Neural cell (in vitro differentiated cells): Measurements from ENCODE around the gene SLC10A3. TPM values are rescaled to one million over a fixed set of nuclear protein-coding genes. Genes with fewer than 3 reads are reported as not detected.

Source experiments
- H2AFZ ChIP-seq: fragments of 200-600, 300-800 bp; sonication (generic), shearing (Covaris generic); 2 replicates; pipeline ENCODE4 v1.6.0; 2014; ENCODE audit warnings: low read depth, mild to moderate bottlenecking, antibody characterized with exemption, low read length, moderate library complexity
- H3F3A ChIP-seq: fragments of 200-600 bp; shearing (Covaris generic); 2 replicates; pipeline ENCODE4 v1.6.1; 2016; ENCODE audit warnings: mild to moderate bottlenecking, moderate library complexity, mixed read lengths, antibody characterized with exemption, low read length; ENCODE audit not compliant: insufficient read depth, poor library complexity, severe bottlenecking
- H3K27ac ChIP-seq: fragments of 200-600, 300-800 bp; sonication (generic), shearing (Covaris generic); 2 replicates; pipeline ENCODE4 v1.5.1; 2014; ENCODE audit warnings: mild to moderate bottlenecking, low read length, moderate library complexity
- H3K27me3 ChIP-seq: fragments of 300-800, 200-600 bp; sonication (generic), shearing (Covaris generic); 2 replicates; pipeline ENCODE4 v1.6.0; 2014; ENCODE audit warnings: mild to moderate bottlenecking, low read depth, low read length, moderate library complexity; ENCODE audit not compliant: insufficient read depth
- H3K36me3 ChIP-seq: fragments of 300-800, 200-600 bp; sonication (generic), shearing (Covaris generic); 2 replicates; pipeline ENCODE4 v1.5.1; 2014; ENCODE audit warnings: mild to moderate bottlenecking, antibody characterized with exemption, low read length, moderate library complexity; ENCODE audit not compliant: insufficient read depth
- H3K4me2 ChIP-seq: fragments of 300-800, 200-600 bp; sonication (generic), shearing (Covaris generic); 2 replicates; pipeline ENCODE4 v1.6.0; 2014; ENCODE audit warnings: mild to moderate bottlenecking, low read length
- H3K4me3 ChIP-seq: fragments of 300-800, 200-600 bp; sonication (generic), shearing (Covaris generic); 2 replicates; pipeline ENCODE4 v1.5.1; 2014; ENCODE audit warnings: mild to moderate bottlenecking, low read length, moderate library complexity
- H3K79me2 ChIP-seq: fragments of 200-600 bp; shearing (Covaris generic); replicated peaks from 2 replicates; pipeline ENCODE4 v1.6.0; 2014; ENCODE audit warnings: mild to moderate bottlenecking, low read length, moderate library complexity; ENCODE audit not compliant: insufficient read depth
- H3K9ac ChIP-seq: fragments of 300-800, 200-600 bp; sonication (generic), shearing (Covaris generic); 2 replicates; pipeline ENCODE4 v1.6.1; 2016; ENCODE audit warnings: mild to moderate bottlenecking, low read length, mixed read lengths
- H3K9me2 ChIP-seq: fragments of 200-600 bp; shearing (Covaris generic); 2 replicates; pipeline ENCODE4 v1.6.1; 2016; ENCODE audit warnings: mild to moderate bottlenecking, low read length, mixed read lengths; ENCODE audit not compliant: insufficient read depth
- H3K9me3 ChIP-seq: fragments of 200-600, 300-800 bp; sonication (generic), shearing (Covaris generic); 2 replicates; pipeline ENCODE4 v1.6.1; 2016; ENCODE audit warnings: mild to moderate bottlenecking, mixed run types, low read length, moderate library complexity, mixed read lengths
- H4K20me1 ChIP-seq: fragments of 200-600 bp; shearing (Covaris generic); 2 replicates; pipeline ENCODE4 v1.6.1; 2016; ENCODE audit warnings: mild to moderate bottlenecking, mixed run types; ENCODE audit not compliant: insufficient read depth
- EP300 ChIP-seq: fragments of 450-650 bp; conservative IDR thresholded peaks from 2 replicates; pipeline ENCODE4 v1.6.1; 2014; ENCODE audit warnings: antibody characterized with exemption, mild to moderate bottlenecking, moderate library complexity; ENCODE audit not compliant: poor library complexity, severe bottlenecking
- EZH2 ChIP-seq: fragments of 200-600, 300-800 bp; shearing (Covaris generic), sonication (generic); IDR thresholded peaks from 2 replicates; pipeline ENCODE4 v1.6.1; 2014; ENCODE audit warnings: antibody characterized with exemption, low read length, borderline replicate concordance, mild to moderate bottlenecking; ENCODE audit not compliant: insufficient read depth, poor library complexity, severe bottlenecking
- MXI1 ChIP-seq: fragments of 450-650 bp; conservative IDR thresholded peaks from 2 replicates; pipeline ENCODE4 v1.6.1; 2014; ENCODE audit warnings: antibody characterized with exemption, mild to moderate bottlenecking; ENCODE audit not compliant: poor library complexity, severe bottlenecking
- POLR2AphosphoS5 ChIP-seq: IDR thresholded peaks from 2 replicates; pipeline ENCODE4 v1.6.1; 2012
- RAD21 ChIP-seq: fragments of 450-650 bp; conservative IDR thresholded peaks from 2 replicates; pipeline ENCODE4 v1.6.1; 2014; ENCODE audit warnings: antibody characterized with exemption, mild to moderate bottlenecking, moderate library complexity
- SMC3 ChIP-seq: fragments of 450-650 bp; conservative IDR thresholded peaks from 2 replicates; pipeline ENCODE4 v1.6.1; 2014; ENCODE audit warnings: antibody characterized with exemption, mild to moderate bottlenecking, moderate library complexity; ENCODE audit not compliant: poor library complexity
- TAF1 ChIP-seq: IDR thresholded peaks from 2 replicates; pipeline ENCODE4 v1.6.1; 2012; ENCODE audit warnings: low read depth
- polyA plus RNA-seq: library from polyadenylated mRNA; depleted of rRNA; stranded (reverse); fragments of >200 nt; gene quantifications from 2 replicates; pipeline ENCODE4 v1.2.3, GENCODE V29; 2014
- TF ChIP-seq, protein P1 (sequence below): IDR thresholded peaks from 2 replicates; pipeline ENCODE4 v1.6.1; 2012; ENCODE audit warnings: borderline replicate concordance
- TF ChIP-seq, protein P2 (sequence below): fragments of 450-650 bp; IDR thresholded peaks from 2 replicates; pipeline ENCODE4 v1.5.1; 2014; ENCODE audit warnings: antibody characterized with exemption, mild to moderate bottlenecking, moderate library complexity; ENCODE audit not compliant: poor library complexity, severe bottlenecking

Gene SLC10A3
- polyA plus RNA-seq, 1 donor from 2014 or later, result 2.7 TPM

DNA sequence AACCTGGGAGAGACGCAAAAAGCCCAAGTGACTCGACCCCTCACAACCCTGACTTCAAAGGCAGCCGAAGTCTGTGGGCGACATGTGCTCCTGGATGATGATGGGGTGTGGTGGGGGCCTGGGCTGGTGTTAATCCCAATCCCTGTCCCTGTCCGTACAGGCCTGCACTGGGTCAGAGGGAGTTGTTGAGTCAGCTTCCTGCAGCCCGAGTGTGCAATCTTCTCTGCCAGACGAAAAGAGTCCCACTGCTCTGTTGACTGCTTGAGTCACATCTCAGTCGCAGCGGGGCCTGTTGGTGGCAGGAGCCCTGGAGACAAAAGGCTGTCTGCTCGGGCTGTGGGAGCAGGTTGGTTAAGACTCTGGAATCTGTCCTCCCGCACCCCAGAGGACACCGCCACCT lies 15.3 kb upstream of the SLC10A3 start:
- Histone ChIP-seq H2AFZ (no peak overlapping the region), H3K9ac (no peak overlapping the region), H3K36me3 (no peaks in the 10 kb centered on the region), H3K4me2 (no peak overlapping the region), H3F3A (no peaks in the 10 kb centered on the region), H3K4me3 (no peak overlapping the region), H4K20me1 (no peaks in the 10 kb centered on the region), H3K9me2 (no peaks in the 10 kb centered on the region), H3K79me2 (no peaks in the 10 kb centered on the region), H3K9me3 (no peaks in the 10 kb centered on the region), H3K27ac (no peak overlapping the region), H3K27me3 (no peaks in the 10 kb centered on the region)
- no peak for TF ChIP-seq EP300
- TF ChIP-seq TAF1, result no peak
- TF ChIP-seq POLR2AphosphoS5, result no peak
- TF ChIP-seq, protein P1, sequence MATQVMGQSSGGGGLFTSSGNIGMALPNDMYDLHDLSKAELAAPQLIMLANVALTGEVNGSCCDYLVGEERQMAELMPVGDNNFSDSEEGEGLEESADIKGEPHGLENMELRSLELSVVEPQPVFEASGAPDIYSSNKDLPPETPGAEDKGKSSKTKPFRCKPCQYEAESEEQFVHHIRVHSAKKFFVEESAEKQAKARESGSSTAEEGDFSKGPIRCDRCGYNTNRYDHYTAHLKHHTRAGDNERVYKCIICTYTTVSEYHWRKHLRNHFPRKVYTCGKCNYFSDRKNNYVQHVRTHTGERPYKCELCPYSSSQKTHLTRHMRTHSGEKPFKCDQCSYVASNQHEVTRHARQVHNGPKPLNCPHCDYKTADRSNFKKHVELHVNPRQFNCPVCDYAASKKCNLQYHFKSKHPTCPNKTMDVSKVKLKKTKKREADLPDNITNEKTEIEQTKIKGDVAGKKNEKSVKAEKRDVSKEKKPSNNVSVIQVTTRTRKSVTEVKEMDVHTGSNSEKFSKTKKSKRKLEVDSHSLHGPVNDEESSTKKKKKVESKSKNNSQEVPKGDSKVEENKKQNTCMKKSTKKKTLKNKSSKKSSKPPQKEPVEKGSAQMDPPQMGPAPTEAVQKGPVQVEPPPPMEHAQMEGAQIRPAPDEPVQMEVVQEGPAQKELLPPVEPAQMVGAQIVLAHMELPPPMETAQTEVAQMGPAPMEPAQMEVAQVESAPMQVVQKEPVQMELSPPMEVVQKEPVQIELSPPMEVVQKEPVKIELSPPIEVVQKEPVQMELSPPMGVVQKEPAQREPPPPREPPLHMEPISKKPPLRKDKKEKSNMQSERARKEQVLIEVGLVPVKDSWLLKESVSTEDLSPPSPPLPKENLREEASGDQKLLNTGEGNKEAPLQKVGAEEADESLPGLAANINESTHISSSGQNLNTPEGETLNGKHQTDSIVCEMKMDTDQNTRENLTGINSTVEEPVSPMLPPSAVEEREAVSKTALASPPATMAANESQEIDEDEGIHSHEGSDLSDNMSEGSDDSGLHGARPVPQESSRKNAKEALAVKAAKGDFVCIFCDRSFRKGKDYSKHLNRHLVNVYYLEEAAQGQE, result no peak
- TF ChIP-seq SMC3, result no peak
- no peak for TF ChIP-seq MXI1
- TF ChIP-seq RAD21, result no peak
- TF ChIP-seq, protein P2, sequence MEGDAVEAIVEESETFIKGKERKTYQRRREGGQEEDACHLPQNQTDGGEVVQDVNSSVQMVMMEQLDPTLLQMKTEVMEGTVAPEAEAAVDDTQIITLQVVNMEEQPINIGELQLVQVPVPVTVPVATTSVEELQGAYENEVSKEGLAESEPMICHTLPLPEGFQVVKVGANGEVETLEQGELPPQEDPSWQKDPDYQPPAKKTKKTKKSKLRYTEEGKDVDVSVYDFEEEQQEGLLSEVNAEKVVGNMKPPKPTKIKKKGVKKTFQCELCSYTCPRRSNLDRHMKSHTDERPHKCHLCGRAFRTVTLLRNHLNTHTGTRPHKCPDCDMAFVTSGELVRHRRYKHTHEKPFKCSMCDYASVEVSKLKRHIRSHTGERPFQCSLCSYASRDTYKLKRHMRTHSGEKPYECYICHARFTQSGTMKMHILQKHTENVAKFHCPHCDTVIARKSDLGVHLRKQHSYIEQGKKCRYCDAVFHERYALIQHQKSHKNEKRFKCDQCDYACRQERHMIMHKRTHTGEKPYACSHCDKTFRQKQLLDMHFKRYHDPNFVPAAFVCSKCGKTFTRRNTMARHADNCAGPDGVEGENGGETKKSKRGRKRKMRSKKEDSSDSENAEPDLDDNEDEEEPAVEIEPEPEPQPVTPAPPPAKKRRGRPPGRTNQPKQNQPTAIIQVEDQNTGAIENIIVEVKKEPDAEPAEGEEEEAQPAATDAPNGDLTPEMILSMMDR, result no peak
- no peak for TF ChIP-seq EZH2

DNA sequence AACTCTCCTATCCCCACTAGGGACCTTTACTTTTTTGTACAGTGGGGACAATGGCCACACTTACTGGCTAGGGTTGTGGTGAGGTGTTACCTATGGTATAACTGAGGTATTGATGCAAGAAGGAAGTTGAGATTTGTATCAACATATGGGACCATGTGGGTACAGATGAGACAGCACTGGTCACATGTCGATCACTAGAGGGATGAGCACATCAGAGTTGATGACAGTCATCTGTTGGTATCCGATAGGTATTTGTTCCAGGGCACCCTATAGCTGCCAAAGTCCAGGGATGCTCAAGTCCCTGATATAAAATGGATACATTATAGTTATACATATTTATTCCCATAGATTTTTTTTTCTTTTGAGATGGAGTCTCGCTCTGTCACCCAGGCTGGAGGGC lies 12.6 kb upstream of the SLC10A3 start:
- H3K9me2 ChIP-seq, result no peaks in the 10 kb centered on the region
- no peak overlapping the region for H2AFZ ChIP-seq
- no peak overlapping the region for H3K27ac ChIP-seq
- H3K27me3 ChIP-seq, result no peaks in the 10 kb centered on the region
- no peaks in the 10 kb centered on the region for H3K79me2 ChIP-seq
- TF ChIP-seq SMC3 (no peak), TAF1 (no peak), POLR2AphosphoS5 (no peak), EZH2 (no peak), RAD21 (no peak), EP300 (no peak), MXI1 (no peak)
- TF ChIP-seq, protein P1, result no peak
- TF ChIP-seq, protein P2, result no peak
- H3K4me3 ChIP-seq, result no peak overlapping the region
- no peaks in the 10 kb centered on the region for H4K20me1 ChIP-seq
- no peaks in the 10 kb centered on the region for H3K9me3 ChIP-seq
- no peaks in the 10 kb centered on the region for H3K36me3 ChIP-seq
- H3F3A ChIP-seq, result no peaks in the 10 kb centered on the region
- H3K4me2 ChIP-seq, result no peak overlapping the region
- H3K9ac ChIP-seq, result no peak overlapping the region
